Measurements from ENCODE around the gene C22orf42.
"Not testable (repeated sequence)": the region's sequence is repeated elsewhere in the genome, so short reads cannot be mapped to it uniquely, and the experiment has no call there.

C22orf42 gene

DNA sequence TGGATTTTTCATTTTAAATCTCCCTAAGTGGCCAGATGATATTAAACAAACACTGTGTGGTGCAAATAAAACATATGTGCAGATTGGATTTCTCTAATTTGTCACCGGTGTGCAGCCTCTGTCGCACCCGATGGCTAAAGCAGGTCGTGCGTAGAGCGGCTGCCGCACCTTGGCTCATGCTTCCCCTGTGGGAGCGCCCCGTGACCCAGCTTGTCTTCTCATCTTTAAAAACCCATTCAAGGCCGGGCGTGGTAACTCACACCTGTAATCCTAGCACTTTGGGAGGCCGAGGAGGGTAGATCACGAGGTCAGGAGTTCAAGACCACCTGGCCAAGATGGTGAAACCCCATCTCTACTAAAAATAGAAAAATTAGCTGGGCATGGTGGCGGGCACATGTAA lies 24.3 kb downstream of the C22orf42 start:
- DNase-seq (ENCODE audit: low read depth): not testable (repeated sequence)

GRCh38 chr22:32132783-32133182 lies 26.3 kb downstream of the C22orf42 start:
- no peak for DNase-seq (ENCODE audit: low read depth)

DNA sequence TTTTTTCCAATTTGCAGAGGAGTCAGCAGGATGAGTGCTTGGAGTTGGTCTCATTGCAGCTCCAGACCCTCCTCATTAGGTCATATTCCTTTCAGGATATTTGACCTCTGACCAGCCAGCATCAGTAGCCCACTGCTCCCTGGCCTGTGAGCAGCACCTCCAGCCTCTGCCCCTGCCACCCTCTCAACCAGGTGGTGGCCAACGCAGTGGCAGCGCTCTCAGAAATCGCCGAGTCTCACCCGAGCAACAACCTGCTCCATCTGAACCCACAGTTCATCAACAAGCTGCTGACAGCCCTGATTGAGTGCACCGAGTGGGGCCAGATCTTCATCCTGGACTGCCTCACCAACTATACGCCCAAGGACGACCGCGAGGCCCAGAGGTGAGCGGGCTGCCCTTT lies 27.0 kb downstream of the C22orf42 start:
- no peak for DNase-seq (ENCODE audit: low read depth)

DNA sequence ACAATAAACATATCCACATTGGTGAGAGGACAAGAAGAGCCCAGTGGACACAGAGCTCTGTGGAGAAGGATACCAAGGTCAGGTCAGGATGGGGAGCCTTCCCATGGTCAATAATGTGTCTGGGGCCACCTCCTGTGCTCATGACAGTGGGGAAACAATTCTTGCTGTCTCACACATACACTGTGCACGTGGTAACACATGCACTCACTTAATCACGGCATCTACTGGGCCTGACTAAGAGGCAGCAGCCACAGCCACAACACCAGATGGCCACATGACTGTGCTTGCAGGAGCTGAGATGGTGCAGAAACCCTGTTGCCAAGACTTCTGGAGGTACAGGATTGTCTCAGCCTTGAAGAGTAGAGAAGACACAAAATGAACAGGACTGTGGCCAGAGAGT lies 28.6 kb downstream of the C22orf42 start:
- no peak for DNase-seq (ENCODE audit: low read depth)

DNA sequence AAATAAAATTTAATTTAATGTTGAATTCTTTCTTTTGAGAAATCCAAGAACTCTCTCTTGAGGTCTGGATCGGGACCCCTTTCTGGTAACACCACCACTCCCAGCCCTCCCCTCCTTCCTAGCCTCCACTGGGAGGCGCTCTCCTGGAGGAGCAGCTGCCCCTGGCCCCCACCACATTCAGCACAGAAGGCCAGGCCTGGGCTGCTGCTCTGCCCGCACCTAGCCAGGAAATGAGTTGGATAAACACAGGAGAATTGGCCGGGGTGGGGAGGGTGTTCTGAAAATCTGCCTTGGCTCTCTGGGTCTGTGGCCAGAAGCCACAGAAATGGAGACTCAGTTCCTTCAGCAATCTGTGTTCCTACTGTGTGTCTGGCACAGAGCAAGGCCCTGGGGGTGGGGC lies 31.2 kb downstream of the C22orf42 start:
- DNase-seq (ENCODE audit: low read depth): no peak

DNA sequence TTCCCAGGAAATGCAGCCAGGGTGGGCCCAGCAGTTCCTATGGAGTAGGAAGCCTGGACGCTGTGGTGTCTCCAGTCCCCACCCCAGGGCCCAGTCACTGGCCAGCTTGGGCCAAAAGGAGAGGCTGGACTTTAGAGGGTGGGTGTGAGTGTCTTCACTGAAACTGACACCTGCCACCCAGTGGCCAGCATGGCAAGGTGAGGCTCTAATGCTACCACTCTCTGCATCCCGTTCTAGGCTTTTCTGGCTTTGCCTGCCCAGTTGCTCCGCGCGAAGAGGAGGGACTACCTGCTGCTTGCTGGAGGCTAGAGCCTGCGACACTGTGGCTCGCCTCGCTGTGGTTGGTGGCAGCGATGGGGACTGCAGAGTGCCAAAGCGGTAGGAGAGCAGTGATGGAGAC lies 35.4 kb downstream of the C22orf42 start:
- DNase-seq (ENCODE audit: low read depth): no peak

GRCh38 chr22:32122899-32123298 lies 36.2 kb downstream of the C22orf42 start:
- no peak for DNase-seq (ENCODE audit: low read depth)

DNA sequence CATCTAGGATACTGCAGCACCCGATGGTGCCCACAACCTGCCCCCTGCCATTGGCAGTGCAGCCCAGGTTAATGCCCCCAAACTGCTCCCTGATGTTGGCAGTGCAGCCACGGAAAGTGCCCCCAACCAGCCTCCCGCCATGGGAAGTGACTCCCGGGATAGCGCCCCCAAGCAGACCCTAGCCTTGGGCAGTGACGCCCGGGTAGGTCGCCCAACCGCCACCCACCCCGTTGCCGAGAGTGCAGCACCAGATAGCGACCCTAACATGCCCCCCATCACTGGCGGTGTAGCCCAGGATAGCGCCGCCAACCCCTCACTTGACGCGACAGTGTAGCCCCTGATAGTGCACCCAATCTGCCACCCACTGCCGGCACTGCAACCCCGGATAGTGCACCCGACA lies 38.5 kb downstream of the C22orf42 start:
- DNase-seq (ENCODE audit: low read depth): no peak

GRCh38 chr22:32119568-32120235 lies 39.4 kb downstream of the C22orf42 start:
- no peak for DNase-seq (ENCODE audit: low read depth)

- no peak for DNase-seq (ENCODE audit: low read depth)
These were observed 46.7 kb downstream of the C22orf42 start for GRCh38 chr22:32112380-32112779.

DNA sequence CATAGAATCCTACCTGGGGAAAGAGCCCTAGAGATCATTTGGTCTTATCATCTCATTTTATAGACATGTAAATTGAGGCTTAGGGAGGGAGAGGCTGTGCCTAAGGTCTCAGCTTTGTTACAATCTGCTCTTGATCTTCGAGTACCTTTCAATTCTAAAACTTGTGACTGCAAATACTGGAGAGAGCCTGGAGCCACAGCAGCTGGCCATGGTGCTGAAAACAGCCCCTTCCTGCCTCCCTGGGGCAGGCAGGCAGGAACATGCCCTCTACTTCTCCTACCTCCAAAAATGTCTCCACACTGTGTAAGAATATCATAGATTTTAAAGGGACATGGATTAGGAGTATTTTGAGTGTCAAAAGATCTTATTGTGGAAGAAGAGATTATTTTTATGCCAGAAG lies 52.2 kb downstream of the C22orf42 start:
- DNase-seq (ENCODE audit: low read depth): no peak

DNA sequence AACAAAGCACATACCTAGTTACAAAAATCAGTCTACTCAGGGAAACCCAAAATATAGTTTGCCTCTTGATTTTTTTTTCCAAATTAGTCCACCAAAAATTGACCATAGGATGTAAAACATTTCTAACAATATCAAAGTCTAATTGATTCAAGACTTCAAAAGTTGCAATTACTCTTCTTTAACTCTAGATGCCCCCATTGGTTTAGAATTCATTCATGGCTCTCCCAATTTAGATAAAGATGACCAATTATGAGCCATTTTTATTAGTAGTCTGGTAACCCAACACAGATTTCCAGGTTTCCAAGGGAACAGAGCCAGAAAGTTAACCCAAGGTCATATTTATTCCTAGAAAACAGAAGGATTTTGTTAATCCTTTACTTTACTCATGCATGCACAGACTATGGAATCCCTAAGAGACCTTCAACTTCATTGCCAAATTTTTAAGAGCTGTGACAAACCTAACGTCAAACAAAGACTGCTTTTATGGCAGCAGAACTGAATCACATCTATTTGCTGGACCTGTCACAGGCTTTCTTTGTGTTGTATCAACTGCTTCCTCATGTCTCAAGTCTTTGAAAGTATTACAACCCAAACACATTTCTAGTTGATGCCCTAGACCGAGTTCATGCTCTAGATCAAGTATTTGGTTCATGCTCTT lies 55.3 kb downstream of the C22orf42 start:
- no peak for DNase-seq (ENCODE audit: low read depth)

DNA sequence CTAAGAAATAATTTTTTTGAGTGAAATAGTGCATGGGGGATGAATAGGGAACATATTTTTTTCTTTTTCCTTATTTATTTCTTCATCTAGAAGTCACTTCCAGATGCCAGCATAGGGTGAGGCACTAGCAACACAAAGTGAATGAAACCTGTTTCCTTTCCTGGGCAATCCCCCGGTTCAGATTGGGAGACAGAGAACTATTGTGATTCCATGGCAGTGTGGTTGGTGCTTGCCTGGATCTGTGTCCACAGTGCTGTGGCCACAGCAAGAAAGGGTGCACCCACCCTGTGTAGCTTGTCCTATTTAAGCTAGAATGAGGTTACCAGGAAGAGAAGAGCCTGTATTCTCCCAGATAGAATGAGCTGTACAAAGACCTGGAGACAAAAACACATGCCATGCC lies 58.4 kb downstream of the C22orf42 start:
- DNase-seq (ENCODE audit: low read depth): no peak

Measured in stimulated activated CD8-positive, alpha-beta memory T cell treated with anti-CD3 and anti-CD28 coated beads, Interleukin-12 subunit alpha, Interleukin-12 subunit beta, amount 100 ng/mL, for 1 hour (primary cell).